ENCODE results near the gene REEP1.

Gene REEP1

GRCh38 chr2:86260978-86261377, 76.4 kb downstream of the REEP1 start:
- H3K4me3 ChIP-seq (ENCODE audit: low read depth, low read length): no peak overlapping the region
- TF ChIP-seq CTCF (IDR thresholded peaks at IDR 0.05; ENCODE audit: insufficient read depth, low read length, missing control alignments): no peak
- POLR2A ChIA-PET: no interaction called here
- CTCF ChIA-PET: no interaction called here
- no peak for DNase-seq (ENCODE audit: low read depth, low spot score)

GRCh38 chr2:86258106-86258505, 79.3 kb downstream of the REEP1 start:
- DNase-seq (ENCODE audit: low read depth, low spot score): no peak
- ChIA-PET POLR2A (no interaction called here), CTCF (no interaction called here)
- TF ChIP-seq CTCF (IDR thresholded peaks at IDR 0.05; ENCODE audit: insufficient read depth, low read length, missing control alignments): no peak
- H3K4me3 ChIP-seq (ENCODE audit: low read depth, low read length): no peak overlapping the region

GRCh38 chr2:86256982-86257381, 80.4 kb downstream of the REEP1 start:
- no peak for DNase-seq (ENCODE audit: low read depth, low spot score)
- no peak overlapping the region for H3K4me3 ChIP-seq (ENCODE audit: low read depth, low read length)
- ChIA-PET CTCF (no interaction called here), POLR2A (no interaction called here)
- no peak for TF ChIP-seq CTCF (IDR thresholded peaks at IDR 0.05; ENCODE audit: insufficient read depth, low read length, missing control alignments)

GRCh38 chr2:86256300-86256699, 81.1 kb downstream of the REEP1 start:
- POLR2A ChIA-PET: no interaction called here
- DNase-seq (ENCODE audit: low read depth, low spot score): no peak
- no peak for TF ChIP-seq CTCF (IDR thresholded peaks at IDR 0.05; ENCODE audit: insufficient read depth, low read length, missing control alignments)
- CTCF ChIA-PET: no interaction called here
- H3K4me3 ChIP-seq (ENCODE audit: low read depth, low read length): no peak overlapping the region

GRCh38 chr2:86254576-86255538, 82.6 kb downstream of the REEP1 start:
- no peak overlapping the region for H3K4me3 ChIP-seq (ENCODE audit: low read depth, low read length)
- DNase-seq (ENCODE audit: low read depth, low spot score): no peak
- ChIA-PET CTCF (no interaction called here), POLR2A (no interaction called here)
- no peak for TF ChIP-seq CTCF (IDR thresholded peaks at IDR 0.05; ENCODE audit: insufficient read depth, low read length, missing control alignments)

- no peak overlapping the region for H3K4me3 ChIP-seq (ENCODE audit: low read depth, low read length)
- TF ChIP-seq CTCF (IDR thresholded peaks at IDR 0.05; ENCODE audit: insufficient read depth, low read length, missing control alignments): no peak
- ChIA-PET CTCF (no interaction called here), POLR2A (no interaction called here)
- DNase-seq (ENCODE audit: low read depth, low spot score): no peak
These were observed 84.0 kb downstream of the REEP1 start for GRCh38 chr2:86253424-86253823.
